BLaER1 (cell line): ENCODE results near the gene PABPN1L.

Experiments
- H3K27ac ChIP-seq: shearing (Covaris generic); formaldehyde crosslinking; 2 replicates; pipeline ENCODE4 v1.8.1; 2022
- H3K27me3 ChIP-seq: shearing (Covaris generic); formaldehyde crosslinking; 2 replicates; pipeline ENCODE4 v1.8.1; 2022
- H3K36me3 ChIP-seq: shearing (Covaris generic); formaldehyde crosslinking; 2 replicates; pipeline ENCODE4 v1.8.1; 2022
- H3K4me1 ChIP-seq: shearing (Covaris generic); formaldehyde crosslinking; 2 replicates; pipeline ENCODE4 v1.8.1; 2022
- H3K4me2 ChIP-seq: shearing (Covaris generic); formaldehyde crosslinking; 2 replicates; pipeline ENCODE4 v1.8.1; 2022
- H3K4me3 ChIP-seq: shearing (Covaris generic); formaldehyde crosslinking; 2 replicates; pipeline ENCODE4 v1.8.1; 2022
- H3K9ac ChIP-seq: shearing (Covaris generic); formaldehyde crosslinking; 2 replicates; pipeline ENCODE4 v1.8.1; 2022
- H3K9me3 ChIP-seq: shearing (Covaris generic); formaldehyde crosslinking; 2 replicates; pipeline ENCODE4 v1.8.1; 2022
- H4K20me1 ChIP-seq: shearing (Covaris generic); formaldehyde crosslinking; 2 replicates; pipeline ENCODE4 v1.8.1; 2022
- Cebpa-rat ChIP-seq: shearing (Covaris generic); IDR thresholded peaks from 2 replicates; pipeline ENCODE4 v1.8.1; 2022

Gene PABPN1L

GRCh38 chr16:88866151-88866920, at the start of gene PABPN1L:
TSS of gene PABPN1L (minus strand) at chr16:88866660. CDS start at chr16:88866606, 54 bp downstream.
- peaks cover 74% of the 10 kb centered on the region for H3K4me1 ChIP-seq
- peaks cover 29% of the 10 kb centered on the region for H3K27me3 ChIP-seq
- no peaks in the 10 kb centered on the region for H3K9me3 ChIP-seq
- H3K27ac ChIP-seq = no peak within 1 kb of the TSS
- peak within 1 kb of the TSS; percentile 65 for H3K4me2 ChIP-seq
- peaks cover 23% of the 10 kb centered on the region for H3K36me3 ChIP-seq
- H3K4me3 ChIP-seq = no peak within 1 kb of the TSS
- no peak for TF ChIP-seq Cebpa-rat
- H3K9ac ChIP-seq = no peak within 1 kb of the TSS
- H4K20me1 ChIP-seq = peaks cover 29% of the 10 kb centered on the region

GRCh38 chr16:88915639-88916327, 49.3 kb upstream of the PABPN1L start:
- no peak overlapping the region for H3K27ac ChIP-seq
- TF ChIP-seq Cebpa-rat = no peak
- no peak overlapping the region for H3K9ac ChIP-seq
- peaks cover 92% of the 10 kb centered on the region for H3K4me1 ChIP-seq
- H4K20me1 ChIP-seq = peaks cover 92% of the 10 kb centered on the region
- peaks cover 16% of the 10 kb centered on the region for H3K36me3 ChIP-seq
- no peaks in the 10 kb centered on the region for H3K27me3 ChIP-seq
- no peaks in the 10 kb centered on the region for H3K9me3 ChIP-seq
- H3K4me2 ChIP-seq = peak overlapping the region; percentile 97
- H3K4me3 ChIP-seq = no peak overlapping the region

GRCh38 chr16:88914750-88915368, 48.4 kb upstream of the PABPN1L start:
- no peaks in the 10 kb centered on the region for H3K27me3 ChIP-seq
- H3K9me3 ChIP-seq = no peaks in the 10 kb centered on the region
- H3K27ac ChIP-seq = peak overlapping the region; percentile 83
- no peak for TF ChIP-seq Cebpa-rat
- peaks cover 92% of the 10 kb centered on the region for H3K4me1 ChIP-seq
- H4K20me1 ChIP-seq = peaks cover 92% of the 10 kb centered on the region
- H3K9ac ChIP-seq = peak overlapping the region; percentile 73; the same call in 1 of the 2 replicates
- peaks cover 23% of the 10 kb centered on the region for H3K36me3 ChIP-seq
- H3K4me2 ChIP-seq = peak overlapping the region; percentile 90
- 0 out of 2 replicates have a peak overlapping the region, but pooled peaks have one; percentile 14 for H3K4me3 ChIP-seq

- Histone ChIP-seq H3K27me3 (no peaks in the 10 kb centered on the region), H3K4me2 (peak overlapping the region; percentile 90), H3K9me3 (no peaks in the 10 kb centered on the region), H3K4me3 (no peak overlapping the region), H3K27ac (peak overlapping the region; percentile 83; the same call in 1 of the 2 replicates), H3K9ac (no peak overlapping the region), H3K36me3 (peaks cover 32% of the 10 kb centered on the region), H4K20me1 (peaks cover 92% of the 10 kb centered on the region), H3K4me1 (peaks cover 92% of the 10 kb centered on the region)
- TF ChIP-seq Cebpa-rat = no peak
Measured at GRCh38 chr16:88913870-88914269, 47.4 kb upstream of the PABPN1L start.

- Histone ChIP-seq H3K4me1 (peaks cover 92% of the 10 kb centered on the region), H3K36me3 (peaks cover 36% of the 10 kb centered on the region), H3K4me2 (peak overlapping the region; percentile 90), H3K4me3 (no peak overlapping the region), H3K9ac (0 out of 2 replicates have a peak overlapping the region, but pooled peaks have one; percentile 32), H4K20me1 (peaks cover 92% of the 10 kb centered on the region), H3K27ac (0 out of 2 replicates have a peak overlapping the region, but pooled peaks have one; percentile 39), H3K9me3 (no peaks in the 10 kb centered on the region), H3K27me3 (no peaks in the 10 kb centered on the region)
- no peak for TF ChIP-seq Cebpa-rat
Measured at GRCh38 chr16:88913001-88913612, 46.6 kb upstream of the PABPN1L start.

GRCh38 chr16:88912556-88912955, 46.1 kb upstream of the PABPN1L start:
- Histone ChIP-seq H3K36me3 (peaks cover 36% of the 10 kb centered on the region), H3K27ac (peak overlapping the region; percentile 39), H3K4me1 (peaks cover 92% of the 10 kb centered on the region), H3K27me3 (no peaks in the 10 kb centered on the region), H4K20me1 (peaks cover 92% of the 10 kb centered on the region), H3K4me3 (no peak overlapping the region), H3K9me3 (no peaks in the 10 kb centered on the region), H3K9ac (peak overlapping the region; percentile 32; the same call in 1 of the 2 replicates), H3K4me2 (peak overlapping the region; percentile 90)
- no peak for TF ChIP-seq Cebpa-rat

GRCh38 chr16:88911946-88912310, 45.5 kb upstream of the PABPN1L start:
- no peaks in the 10 kb centered on the region for H3K9me3 ChIP-seq
- H3K27me3 ChIP-seq = no peaks in the 10 kb centered on the region
- peak overlapping the region; percentile 39 for H3K27ac ChIP-seq
- H3K4me2 ChIP-seq = peak overlapping the region; percentile 90
- TF ChIP-seq Cebpa-rat = no peak
- no peak overlapping the region for H3K4me3 ChIP-seq
- peak overlapping the region; percentile 32 for H3K9ac ChIP-seq
- H4K20me1 ChIP-seq = peaks cover 92% of the 10 kb centered on the region
- peaks cover 92% of the 10 kb centered on the region for H3K4me1 ChIP-seq
- H3K36me3 ChIP-seq = peaks cover 36% of the 10 kb centered on the region

GRCh38 chr16:88911136-88911945, 44.9 kb upstream of the PABPN1L start:
- Histone ChIP-seq H3K27ac (peak overlapping the region; percentile 39), H3K9ac (peak overlapping the region; percentile 32; the same call in 1 of the 2 replicates), H3K4me3 (no peak overlapping the region), H3K27me3 (no peaks in the 10 kb centered on the region), H3K9me3 (no peaks in the 10 kb centered on the region), H3K4me1 (peaks cover 92% of the 10 kb centered on the region), H4K20me1 (peaks cover 92% of the 10 kb centered on the region), H3K4me2 (peak overlapping the region; percentile 90), H3K36me3 (peaks cover 36% of the 10 kb centered on the region)
- TF ChIP-seq Cebpa-rat = no peak
